Activated CD8-positive, alpha-beta memory T cell treated with anti-CD3 and anti-CD28 coated beads for 1 hour (primary cell): Measurements from ENCODE around the gene ABCF3.

Experiments
- DNase-seq, 2 donors: peaks; one replicate each; pipeline ENCODE4 v3.0.0-alpha.2; 2020; ENCODE audit warnings: low read depth in 1 of 2; ENCODE audit errors: extremely low read depth in 1 of 2

The ABCF3 gene

DNA sequence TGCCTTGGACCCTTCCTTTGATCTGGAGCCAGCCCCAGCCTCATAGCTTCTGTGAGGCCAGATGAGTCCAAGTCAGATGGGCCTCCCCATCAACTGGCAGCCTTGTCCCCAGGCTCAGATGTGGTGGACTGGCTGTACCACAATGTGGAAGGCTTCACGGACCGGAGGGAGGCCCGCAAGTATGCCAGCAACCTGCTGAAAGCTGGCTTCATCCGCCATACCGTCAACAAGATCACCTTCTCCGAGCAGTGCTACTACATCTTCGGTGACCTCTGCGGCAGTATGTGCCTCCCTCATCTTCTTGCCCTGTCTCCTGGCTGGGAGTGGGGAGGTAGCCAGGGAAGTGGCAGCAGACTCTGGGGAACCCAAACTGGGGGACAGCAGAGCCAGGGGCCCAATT lies 18.2 kb upstream of the ABCF3 start:
- no peak for DNase-seq

DNA sequence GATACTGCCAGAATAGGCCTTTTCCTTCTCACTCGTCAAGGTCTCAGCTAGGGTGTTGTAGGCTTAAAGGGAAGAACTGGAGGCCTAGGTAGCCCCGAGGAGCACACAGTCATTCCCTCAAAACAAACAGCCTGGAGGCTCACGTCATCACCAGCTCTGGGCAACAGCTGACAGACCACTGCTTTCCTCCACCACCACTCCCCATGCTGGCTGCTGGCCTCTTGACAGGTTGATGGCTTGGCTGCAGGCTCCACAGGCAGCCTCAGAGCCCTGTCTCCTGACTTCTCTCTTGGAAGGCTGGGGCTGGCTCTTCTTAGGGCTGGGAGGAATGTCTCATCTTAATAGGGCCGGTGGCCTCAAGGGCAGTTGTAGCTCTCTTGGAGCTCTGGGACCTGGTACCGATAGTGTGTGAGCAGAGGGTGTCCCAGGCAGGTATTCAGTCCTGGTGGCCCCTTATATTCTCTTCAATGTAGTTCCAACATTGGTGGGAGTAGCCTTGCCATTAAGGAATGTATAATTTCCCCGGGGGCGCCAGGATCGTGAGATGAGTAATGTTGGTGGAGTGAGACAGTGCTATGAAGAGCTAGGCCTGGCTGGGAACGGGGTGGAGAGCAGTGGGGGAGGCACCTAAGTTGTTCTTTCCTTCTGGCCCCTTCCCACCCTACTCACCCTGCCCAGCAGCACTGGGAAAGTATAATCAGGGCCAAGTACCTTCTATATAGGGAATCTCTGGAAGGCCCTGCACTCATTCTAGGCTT lies 17.5 kb upstream of the ABCF3 start:
- no peak for DNase-seq

- no peak for DNase-seq
Measured at GRCh38 chr3:184169896-184170875, 15.8 kb upstream of the ABCF3 start.

DNA sequence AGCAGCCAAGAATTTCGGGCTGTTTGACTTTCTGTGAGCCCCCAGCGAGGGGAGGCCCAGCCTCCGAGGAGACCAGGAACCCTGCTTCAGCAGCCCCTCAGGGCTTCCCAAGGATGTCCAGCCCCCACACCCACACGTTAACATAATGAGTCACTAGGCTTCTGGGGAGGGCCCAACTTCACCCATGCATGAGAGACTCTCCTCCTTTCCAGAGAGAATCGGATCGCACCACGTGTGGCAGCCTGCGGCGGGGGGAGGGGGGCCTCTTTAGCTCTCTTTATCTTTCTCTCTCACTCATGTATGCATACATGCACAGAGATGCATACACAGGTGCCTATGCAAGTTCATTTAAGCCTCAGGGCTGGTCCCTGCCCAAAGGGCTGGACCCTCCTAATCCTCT lies 14.4 kb upstream of the ABCF3 start:
- no peak for DNase-seq

GRCh38 chr3:184172681-184173373 lies 13.2 kb upstream of the ABCF3 start:
- no peak for DNase-seq

- DNase-seq = no peak
Measured at GRCh38 chr3:184173374-184173722, 12.7 kb upstream of the ABCF3 start.

DNA sequence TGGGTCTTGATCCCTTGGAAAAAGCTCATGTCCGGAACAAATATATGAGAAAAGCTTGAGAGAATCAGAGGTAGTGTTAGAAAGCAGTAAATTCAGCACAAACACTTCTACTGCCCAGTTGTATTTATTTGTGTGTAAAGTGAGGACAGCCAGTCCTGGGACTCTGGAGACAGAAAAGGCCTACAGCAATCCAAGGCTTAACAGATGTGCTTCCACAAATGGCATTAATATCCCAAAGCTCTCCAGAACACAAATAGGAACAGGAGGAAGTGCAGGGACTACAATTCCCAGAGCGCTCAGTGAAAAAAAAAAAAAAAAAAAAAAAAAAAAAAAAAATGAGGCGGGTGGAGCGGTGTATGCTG lies 11.7 kb upstream of the ABCF3 start:
- no peak for DNase-seq

- peak; percentile 91 to 95 for DNase-seq
Measured at GRCh38 chr3:184174646-184175492, 11.1 kb upstream of the ABCF3 start, which contains the start of gene AP2M1. Gene AP2M1, plus strand, starts transcription at chr3:184174855. Its CDS starts 2,139 bp downstream, at chr3:184176994.

DNA sequence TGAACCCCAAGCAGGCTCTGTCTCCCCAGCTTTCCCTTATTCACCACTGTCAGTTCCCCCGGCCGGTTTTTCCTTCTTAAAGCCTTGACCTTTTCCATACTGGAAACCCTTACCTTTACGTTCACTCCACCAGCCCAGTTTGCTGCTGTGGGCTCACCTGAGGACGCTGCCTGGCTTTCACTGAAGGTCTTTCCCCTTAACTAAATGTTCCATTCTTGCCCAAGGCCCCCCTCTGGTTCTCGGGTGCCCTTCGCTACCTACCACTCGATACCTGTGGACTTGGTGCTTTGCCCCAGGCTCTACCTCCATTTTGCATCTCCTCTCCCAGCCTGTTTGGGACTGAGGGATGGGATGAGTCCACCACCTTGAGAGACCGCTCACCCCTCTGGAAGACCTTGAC lies 10.5 kb upstream of the ABCF3 start:
- no peak for DNase-seq

DNA sequence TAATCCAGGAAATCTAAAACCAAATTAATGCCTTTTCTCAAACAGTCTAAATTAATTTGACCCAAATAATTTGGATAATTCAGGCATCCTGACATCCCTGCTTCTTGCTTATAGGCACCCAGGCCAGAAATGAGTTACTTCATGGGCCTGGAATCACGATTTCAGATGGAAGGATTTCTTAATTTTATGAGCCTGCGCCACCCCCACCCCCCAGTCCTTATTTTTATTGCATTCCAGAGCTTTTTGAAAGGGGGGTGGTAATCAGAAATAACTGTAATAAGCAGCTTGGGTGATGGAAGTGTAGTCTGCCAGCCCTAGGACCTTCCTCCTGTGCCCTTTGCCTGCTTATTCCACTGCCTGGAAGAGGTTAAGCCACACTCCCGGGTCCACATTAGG lies 10.0 kb upstream of the ABCF3 start:
- no peak for DNase-seq

- DNase-seq = no peak
Measured at GRCh38 chr3:184176377-184177330, 9.3 kb upstream of the ABCF3 start.

DNA sequence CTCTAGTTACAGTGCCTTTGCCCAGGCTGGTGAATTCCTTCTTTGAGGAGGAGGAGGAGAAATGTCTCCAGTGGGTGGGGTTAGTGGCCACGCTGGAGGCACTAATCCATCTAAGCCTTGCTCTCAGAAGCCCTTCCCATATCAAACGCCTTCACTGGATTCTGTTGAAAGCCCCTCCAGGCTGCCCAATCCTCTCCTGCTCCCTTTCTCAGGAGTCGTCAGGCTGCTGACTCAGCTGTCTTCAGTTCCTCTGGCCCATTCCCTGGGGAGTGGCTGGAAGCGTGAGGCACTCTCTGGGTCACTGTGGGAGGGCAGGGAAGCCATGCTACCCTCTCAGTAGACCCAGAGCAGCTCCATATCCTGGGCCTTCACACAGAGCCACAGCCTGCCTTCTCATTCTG lies 8.7 kb upstream of the ABCF3 start:
- no peak for DNase-seq

GRCh38 chr3:184177767-184178306 lies 8.2 kb upstream of the ABCF3 start:
- no peak for DNase-seq

GRCh38 chr3:184178521-184179138 lies 7.4 kb upstream of the ABCF3 start:
- DNase-seq = no peak

- no peak for DNase-seq
Measured at GRCh38 chr3:184180165-184180564, 5.8 kb upstream of the ABCF3 start.

DNA sequence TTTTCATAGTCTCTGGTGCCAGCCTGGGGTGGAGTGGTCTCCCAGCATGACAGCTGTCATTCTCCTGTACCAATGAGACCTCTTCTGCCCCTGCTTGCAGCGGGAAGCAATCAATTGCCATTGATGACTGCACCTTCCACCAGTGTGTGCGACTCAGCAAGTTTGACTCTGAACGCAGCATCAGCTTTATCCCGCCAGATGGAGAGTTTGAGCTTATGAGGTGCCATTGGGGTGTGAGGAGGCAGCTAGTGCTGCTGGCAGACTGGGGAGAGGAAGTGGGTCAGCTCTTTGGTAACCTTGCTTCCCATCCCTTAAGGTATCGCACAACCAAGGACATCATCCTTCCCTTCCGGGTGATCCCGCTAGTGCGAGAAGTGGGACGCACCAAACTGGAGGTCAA lies 4.4 kb upstream of the ABCF3 start:
- no peak for DNase-seq

GRCh38 chr3:184183679-184184078 lies 2.3 kb upstream of the ABCF3 start:
- no peak for DNase-seq

GRCh38 chr3:184184546-184185230 lies 1.3 kb upstream of the ABCF3 start:
- DNase-seq = no peak
